ENCODE data around the gene SDK1.

Gene SDK1

GRCh38 chr7:3280946-3281656 is 20.0 kb upstream of the SDK1 start:
- no peak overlapping the region for H3K4me2 ChIP-seq (ENCODE audit: low read length)
- H3K27me3 ChIP-seq (ENCODE audit: control insufficient read depth, low read length) = no peaks in the 10 kb centered on the region
- H3K79me2 ChIP-seq (ENCODE audit: control insufficient read depth, low read length) = no peaks in the 10 kb centered on the region
- no peaks in the 10 kb centered on the region for H4K20me1 ChIP-seq (ENCODE audit: control insufficient read depth, insufficient read depth, low read depth, low read length)
- TF ChIP-seq CTCF (IDR thresholded peaks at IDR 0.05; ENCODE audit: low read depth, low read length, poor library complexity, severe bottlenecking) (no peak), EZH2phosphoT487 (IDR thresholded peaks at IDR 0.05; ENCODE audit: borderline replicate concordance, low read length) (no peak)
- H3K9me3 ChIP-seq (ENCODE audit: control insufficient read depth, insufficient read depth, low read length) = peaks cover 4% of the 10 kb centered on the region; the same call in 1 of the 2 replicates
- no peaks in the 10 kb centered on the region for H3K4me1 ChIP-seq (ENCODE audit: control insufficient read depth, low read length)
- no peak overlapping the region for H3K27ac ChIP-seq (ENCODE audit: low read depth, low read length)
- H3K9me2 ChIP-seq (replicated peaks; ENCODE audit: control insufficient read depth, low read length) = no peaks in the 10 kb centered on the region
- H3F3A ChIP-seq (ENCODE audit: control insufficient read depth, insufficient read depth) = no peaks in the 10 kb centered on the region
- no peaks in the 10 kb centered on the region for H3K36me3 ChIP-seq (ENCODE audit: control insufficient read depth, low read length)
- H3K4me3 ChIP-seq (ENCODE audit: low read length) = no peak overlapping the region

- no peaks in the 10 kb centered on the region for H3K79me2 ChIP-seq (ENCODE audit: control insufficient read depth, low read length)
- H3K4me2 ChIP-seq (ENCODE audit: low read length) = no peak overlapping the region
- no peaks in the 10 kb centered on the region for H3K4me1 ChIP-seq (ENCODE audit: control insufficient read depth, low read length)
- H4K20me1 ChIP-seq (ENCODE audit: control insufficient read depth, insufficient read depth, low read depth, low read length) = no peaks in the 10 kb centered on the region
- no peaks in the 10 kb centered on the region for H3F3A ChIP-seq (ENCODE audit: control insufficient read depth, insufficient read depth)
- H3K9me3 ChIP-seq (ENCODE audit: control insufficient read depth, insufficient read depth, low read length) = peaks cover 2% of the 10 kb centered on the region; the same call in 1 of the 2 replicates
- H3K36me3 ChIP-seq (ENCODE audit: control insufficient read depth, low read length) = no peaks in the 10 kb centered on the region
- H3K27ac ChIP-seq (ENCODE audit: low read depth, low read length) = no peak overlapping the region
- TF ChIP-seq CTCF (IDR thresholded peaks at IDR 0.05; ENCODE audit: low read depth, low read length, poor library complexity, severe bottlenecking) = no peak
- TF ChIP-seq EZH2phosphoT487 (IDR thresholded peaks at IDR 0.05; ENCODE audit: borderline replicate concordance, low read length) = no peak
- no peak overlapping the region for H3K4me3 ChIP-seq (ENCODE audit: low read length)
- H3K9me2 ChIP-seq (replicated peaks; ENCODE audit: control insufficient read depth, low read length) = no peaks in the 10 kb centered on the region
- H3K27me3 ChIP-seq (ENCODE audit: control insufficient read depth, low read length) = no peaks in the 10 kb centered on the region
Observed at GRCh38 chr7:3282457-3282856, 18.6 kb upstream of the SDK1 start.

DNA sequence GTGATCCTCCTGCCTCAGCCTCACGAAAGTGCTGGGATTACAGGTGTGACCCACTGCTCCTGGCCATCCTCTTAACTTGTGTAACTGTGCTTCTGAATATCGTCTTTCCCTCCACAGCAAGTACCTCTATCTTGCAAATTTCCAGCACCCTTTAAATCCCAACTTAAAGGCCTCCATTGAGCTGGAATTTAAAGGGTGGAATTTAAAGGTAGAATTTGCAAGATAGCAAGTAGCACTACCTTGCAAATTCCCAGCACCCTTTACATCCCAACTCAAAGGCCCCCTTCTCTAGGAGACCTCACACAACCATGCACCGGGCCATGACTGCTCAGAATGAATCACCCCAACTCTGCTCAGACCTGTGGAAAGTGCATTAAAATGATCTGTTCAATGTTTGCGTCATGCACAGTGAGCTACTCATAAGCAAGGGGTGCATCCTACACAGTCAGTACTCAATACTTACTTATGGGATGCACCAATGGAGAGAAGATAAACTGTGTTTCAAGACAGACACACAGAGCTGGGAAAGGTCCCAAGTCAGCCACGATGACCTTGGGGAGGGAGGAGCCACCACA is 17.8 kb upstream of the SDK1 start:
- no peaks in the 10 kb centered on the region for H3K9me3 ChIP-seq (ENCODE audit: control insufficient read depth, insufficient read depth, low read length)
- no peaks in the 10 kb centered on the region for H3K9me2 ChIP-seq (replicated peaks; ENCODE audit: control insufficient read depth, low read length)
- no peaks in the 10 kb centered on the region for H3K27me3 ChIP-seq (ENCODE audit: control insufficient read depth, low read length)
- no peaks in the 10 kb centered on the region for H3K79me2 ChIP-seq (ENCODE audit: control insufficient read depth, low read length)
- no peaks in the 10 kb centered on the region for H3F3A ChIP-seq (ENCODE audit: control insufficient read depth, insufficient read depth)
- H3K4me3 ChIP-seq (ENCODE audit: low read length) = no peak overlapping the region
- H3K27ac ChIP-seq (ENCODE audit: low read depth, low read length) = no peak overlapping the region
- TF ChIP-seq EZH2phosphoT487 (IDR thresholded peaks at IDR 0.05; ENCODE audit: borderline replicate concordance, low read length) (no peak), CTCF (IDR thresholded peaks at IDR 0.05; ENCODE audit: low read depth, low read length, poor library complexity, severe bottlenecking) (no peak)
- no peaks in the 10 kb centered on the region for H3K4me1 ChIP-seq (ENCODE audit: control insufficient read depth, low read length)
- no peaks in the 10 kb centered on the region for H3K36me3 ChIP-seq (ENCODE audit: control insufficient read depth, low read length)
- H3K4me2 ChIP-seq (ENCODE audit: low read length) = no peak overlapping the region
- no peaks in the 10 kb centered on the region for H4K20me1 ChIP-seq (ENCODE audit: control insufficient read depth, insufficient read depth, low read depth, low read length)

All from DOHH2 (cell line).